Naive thymus-derived CD8-positive, alpha-beta T cell (primary cell): ENCODE results near the gene CALCOCO1. TPM values are rescaled to one million over a fixed set of nuclear protein-coding genes. Genes with fewer than 3 reads are reported as not detected.
"Not testable (repeated sequence)": the region's sequence is repeated elsewhere in the genome, so short reads cannot be mapped to it uniquely, and the experiment has no call there.

ENCODE experiments used
- ATAC-seq, 2 donors: fragments of 150-1000 bp; cut with Tn5 transposase in 1 of 2; sonication (Bioruptor Pico), chemical (Tn5 transposase) in 1 of 2; 1 replicate in 1 of 2; 2 replicates in 1 of 2; pipeline ENCODE4 v1.10.0; 2021; ENCODE audit warnings: mild to moderate bottlenecking in 2 of 2, moderate library complexity in 2 of 2
- POLR2A ChIA-PET: fragments of 350-600 bp; sonication (Branson Sonifier 250); formaldehyde crosslinking; loops from one replicate; lab custom pipeline; 2021; ENCODE audit warnings: antibody characterized with exemption; lab: Charles Lee
- DNase-seq, 10 donors: peaks; one replicate each; pipeline versions ENCODE4 v3.0.0 to v3.0.0-alpha.2; 2020 to 2022
- H3K27ac Mint-ChIP-seq, 10 donors: one replicate each; pipeline ENCODE4 v1.8.0; 2020 to 2022; ENCODE audit warnings: mild to moderate bottlenecking in 10 of 10, mixed read lengths in 10 of 10, moderate library complexity in 4 of 10, inconsistent platforms in 1 of 10
- H3K27me3 Mint-ChIP-seq, 5 donors: one replicate each; pipeline ENCODE4 v1.8.0; 2021 to 2022; ENCODE audit warnings: mixed read lengths in 5 of 5
- H3K36me3 Mint-ChIP-seq, 3 donors: one replicate each; pipeline ENCODE4 v1.8.0; 2020 to 2022; ENCODE audit warnings: mixed read lengths in 3 of 3, mild to moderate bottlenecking in 2 of 3, inconsistent platforms in 1 of 3
- H3K4me1 Mint-ChIP-seq, 4 donors: one replicate each; pipeline ENCODE4 v1.8.0; 2021 to 2022; ENCODE audit warnings: mixed read lengths in 4 of 4
- H3K4me3 Mint-ChIP-seq, 10 donors: one replicate each; pipeline ENCODE4 v1.8.0; 2020 to 2022; ENCODE audit warnings: mild to moderate bottlenecking in 10 of 10, mixed read lengths in 10 of 10, moderate library complexity in 6 of 10, inconsistent platforms in 1 of 10
- H3K9me3 Mint-ChIP-seq, 9 donors: one replicate each; pipeline ENCODE4 v1.8.0; 2020 to 2022; ENCODE audit warnings: mixed read lengths in 9 of 9, mild to moderate bottlenecking in 3 of 9, inconsistent platforms in 1 of 9, moderate library complexity in 1 of 9
- polyA plus RNA-seq, 3 donors: library from polyadenylated mRNA; unstranded; fragments of 300-500 nt; fragmentation: Illumina TruSeq; gene quantifications; one replicate each; pipeline ENCODE4 v1.2.3, GENCODE V29; 2021
- total RNA-seq, 8 experiments: library from RNA in 2 of 8; stranded (reverse) in 2 of 8; gene quantifications; one replicate each; pipeline ENCODE4 v1.2.3 and lab custom pipeline; 2021 to 2026

Gene CALCOCO1
- total and polyA plus RNA-seq, 5 experiments from 2014 or later = 52.3 to 168 (median 55.5) TPM

GRCh38 chr12:53686436-53686835 is 40.8 kb downstream of the CALCOCO1 start:
- DNase-seq (no peak), ATAC-seq (no peak)
- H3K27me3 Mint-ChIP-seq = peaks cover 8 to 26% (median 18%) of the 10 kb centered on the region in 5 donors
- POLR2A ChIA-PET = interaction anchor here (4.3 kb wide), 1 partner anchor 10 kb away, joined by 13 read pairs; the partner anchor contains the start of gene ATP5MC2
- no peak overlapping the region for H3K4me3 Mint-ChIP-seq
- H3K9me3 Mint-ChIP-seq = peaks cover 0 to 2% (median 0%) of the 10 kb centered on the region in 9 donors
- peaks cover 0 to under 1% (median 0%) of the 10 kb centered on the region in 3 donors for H3K36me3 Mint-ChIP-seq
- no peaks in the 10 kb centered on the region for H3K4me1 Mint-ChIP-seq
- H3K27ac Mint-ChIP-seq = no peak overlapping the region

- POLR2A ChIA-PET = interaction anchor here (4.3 kb wide), 1 partner anchor 8 kb away, joined by 13 read pairs; the partner anchor contains the start of gene ATP5MC2
Measured at GRCh38 chr12:53684654-53685220, 42.5 kb downstream of the CALCOCO1 start.

GRCh38 chr12:53683983-53684382 is 43.3 kb downstream of the CALCOCO1 start:
- H3K4me1 Mint-ChIP-seq = no peaks in the 10 kb centered on the region
- no peaks in the 10 kb centered on the region for H3K36me3 Mint-ChIP-seq
- no peak for ATAC-seq
- no peak overlapping the region for H3K27ac Mint-ChIP-seq
- peaks cover 8 to 21% (median 12%) of the 10 kb centered on the region in 5 donors for H3K27me3 Mint-ChIP-seq
- no peaks in the 10 kb centered on the region for H3K9me3 Mint-ChIP-seq
- POLR2A ChIA-PET = no interaction called here
- no peak for DNase-seq
- no peak overlapping the region for H3K4me3 Mint-ChIP-seq

More at GRCh38 chr12:53684654-53685220, 42.5 kb downstream of the CALCOCO1 start:
- Mint-ChIP-seq H3K4me1 (no peaks in the 10 kb centered on the region), H3K36me3 (no peaks in the 10 kb centered on the region), H3K27me3 (peaks cover 4 to 20% (median 9%) of the 10 kb centered on the region in 5 donors), H3K9me3 (no peaks in the 10 kb centered on the region), H3K4me3 (no peak overlapping the region), H3K27ac (no peak overlapping the region)
- no peak for DNase-seq
- ATAC-seq = no peak

GRCh38 chr12:53683494-53683893 is 43.8 kb downstream of the CALCOCO1 start:
- H3K27ac Mint-ChIP-seq = no peak overlapping the region
- H3K4me1 Mint-ChIP-seq = no peaks in the 10 kb centered on the region
- ATAC-seq = no peak
- H3K36me3 Mint-ChIP-seq = no peaks in the 10 kb centered on the region
- H3K27me3 Mint-ChIP-seq = peaks cover 7 to 22% (median 15%) of the 10 kb centered on the region in 5 donors
- H3K9me3 Mint-ChIP-seq = no peaks in the 10 kb centered on the region
- DNase-seq = no peak
- no peak overlapping the region for H3K4me3 Mint-ChIP-seq
- POLR2A ChIA-PET = no interaction called here

- H3K9me3 Mint-ChIP-seq, H3K4me3 Mint-ChIP-seq, POLR2A ChIA-PET, DNase-seq, ATAC-seq, H3K36me3 Mint-ChIP-seq, H3K27ac Mint-ChIP-seq: not testable (repeated sequence)
- peaks cover 10 to 29% (median 21%) of the 10 kb centered on the region in 5 donors for H3K27me3 Mint-ChIP-seq
- peaks cover 3 to 14% (median 12%) of the 10 kb centered on the region in 4 donors for H3K4me1 Mint-ChIP-seq
Measured at GRCh38 chr12:53680061-53680460, 47.2 kb downstream of the CALCOCO1 start.

- H3K36me3 Mint-ChIP-seq = peaks cover 0 to 12% (median 0%) of the 10 kb centered on the region in 3 donors
- DNase-seq (no peak), ATAC-seq (no peak)
- peak overlapping the region in 1 of 10 donors; percentile 25 for H3K27ac Mint-ChIP-seq
- no peaks in the 10 kb centered on the region for H3K9me3 Mint-ChIP-seq
- peaks cover 6 to 31% (median 24%) of the 10 kb centered on the region in 4 donors for H3K4me1 Mint-ChIP-seq
- POLR2A ChIA-PET = interaction anchor here (0.6 to 3.1 kb wide), 4 partner anchors 9 to 312 kb away, joined by 3 to 18 read pairs (median 8); partner anchors contain the start of gene ATF7
- peak overlapping the region in 9 of 10 donors; percentile 92 to 99 (median 97) for H3K4me3 Mint-ChIP-seq
- peaks cover 10 to 27% (median 17%) of the 10 kb centered on the region in 5 donors for H3K27me3 Mint-ChIP-seq
Measured at GRCh38 chr12:53677800-53678148, 49.5 kb downstream of the CALCOCO1 start.

GRCh38 chr12:53677016-53677799 is 50.0 kb downstream of the CALCOCO1 start:
- Mint-ChIP-seq H3K27ac (peak overlapping the region in 7 of 10 donors; percentile 25 to 99 (median 78)), H3K4me1 (peaks cover 6 to 36% (median 24%) of the 10 kb centered on the region in 4 donors), H3K9me3 (no peaks in the 10 kb centered on the region), H3K36me3 (peaks cover 0 to 17% (median 0%) of the 10 kb centered on the region in 3 donors), H3K27me3 (peaks cover 10 to 27% (median 17%) of the 10 kb centered on the region in 5 donors), H3K4me3 (peak overlapping the region; percentile 92 to 99 (median 96))
- DNase-seq (no peak), ATAC-seq (no peak)
- POLR2A ChIA-PET = interaction anchor here (0.7 to 3.1 kb wide), 7 partner anchors 10 to 133 kb away, joined by 3 to 18 read pairs (median 6); partner anchors contain the start of gene ATF7

GRCh38 chr12:53676656-53677015 is 50.6 kb downstream of the CALCOCO1 start:
- H3K27ac Mint-ChIP-seq = peak overlapping the region in 7 of 10 donors; percentile 44 to 99 (median 98)
- no peaks in the 10 kb centered on the region for H3K9me3 Mint-ChIP-seq
- peaks cover 7 to 27% (median 14%) of the 10 kb centered on the region in 5 donors for H3K27me3 Mint-ChIP-seq
- POLR2A ChIA-PET = interaction anchor here (1.0 to 3.1 kb wide), 11 partner anchors 10 to 377 kb away, joined by 3 to 18 read pairs (median 4); partner anchors contain the start of genes ATF7, MYG1 and PRR13
- DNase-seq = peak in 2 of 10 donors; percentile 10 to 36
- ATAC-seq = peak in 1 of 2 donors; percentile 10
- peaks cover 6 to 38% (median 24%) of the 10 kb centered on the region in 4 donors for H3K4me1 Mint-ChIP-seq
- peak overlapping the region; percentile 92 to 99 (median 96) for H3K4me3 Mint-ChIP-seq
- H3K36me3 Mint-ChIP-seq = peaks cover 0 to 21% (median 0%) of the 10 kb centered on the region in 3 donors

GRCh38 chr12:53675701-53676607 is 51.3 kb downstream of the CALCOCO1 start, which contains the start of gene ATP5MC2:
Gene ATP5MC2, minus strand, starts transcription at chr12:53676083. Its CDS starts 3,469 bp downstream, at chr12:53672614.
- peak within 1 kb of the TSS; percentile 92 to 99 (median 96) for H3K4me3 Mint-ChIP-seq
- no peaks in the 10 kb centered on the region for H3K9me3 Mint-ChIP-seq
- POLR2A ChIA-PET = interaction anchor here (0.5 to 3.1 kb wide), 16 partner anchors 11 to 429 kb away, joined by 3 to 18 read pairs (median 4); partner anchors contain the start of genes ATF7, CISTR, MYG1 and PRR13
- DNase-seq = peak; percentile 95 to 98 (median 97)
- peak within 1 kb of the TSS; percentile 95 to 99 (median 98) for H3K27ac Mint-ChIP-seq
- H3K4me1 Mint-ChIP-seq = peaks cover 6 to 43% (median 29%) of the 10 kb centered on the region in 4 donors
- H3K36me3 Mint-ChIP-seq = peaks cover 0 to 27% (median 3%) of the 10 kb centered on the region in 3 donors
- peak; percentile 91 to 92 for ATAC-seq
- peaks cover 7 to 27% (median 14%) of the 10 kb centered on the region in 5 donors for H3K27me3 Mint-ChIP-seq

- peak overlapping the region; percentile 95 to 99 (median 98) for H3K27ac Mint-ChIP-seq
- peaks cover 6 to 44% (median 31%) of the 10 kb centered on the region in 4 donors for H3K4me1 Mint-ChIP-seq
- H3K9me3 Mint-ChIP-seq = no peaks in the 10 kb centered on the region
- DNase-seq (no peak), ATAC-seq (no peak)
- POLR2A ChIA-PET = interaction anchor here (0.5 to 3.1 kb wide), 15 partner anchors 11 to 376 kb away, joined by 3 to 18 read pairs (median 4); partner anchors contain the start of genes ATF7, CISTR, MYG1 and PRR13
- H3K36me3 Mint-ChIP-seq = peaks cover 0 to 36% (median 3%) of the 10 kb centered on the region in 3 donors
- H3K4me3 Mint-ChIP-seq = peak overlapping the region; percentile 92 to 99 (median 96)
- H3K27me3 Mint-ChIP-seq = peaks cover 5 to 27% (median 12%) of the 10 kb centered on the region in 5 donors
Measured at GRCh38 chr12:53674977-53675700, 52.1 kb downstream of the CALCOCO1 start.

- peak overlapping the region in 1 of 10 donors; percentile 12 for H3K27ac Mint-ChIP-seq
- DNase-seq = no peak
- POLR2A ChIA-PET = no interaction called here
- peaks cover 4 to 75% (median 9%) of the 10 kb centered on the region in 3 donors for H3K36me3 Mint-ChIP-seq
- no peaks in the 10 kb centered on the region for H3K9me3 Mint-ChIP-seq
- H3K27me3 Mint-ChIP-seq = peaks cover 0 to under 1% (median 0%) of the 10 kb centered on the region in 5 donors
- no peak overlapping the region for H3K4me3 Mint-ChIP-seq
- no peak for ATAC-seq
- H3K4me1 Mint-ChIP-seq = peaks cover 4 to 44% (median 27%) of the 10 kb centered on the region in 4 donors
Measured at GRCh38 chr12:53670971-53671370, 56.3 kb downstream of the CALCOCO1 start.
